Left lung (tissue), 10 donors: Measurements from ENCODE around the gene EBF4. TPM values are rescaled to one million over a fixed set of nuclear protein-coding genes. Genes with fewer than 3 reads are reported as not detected.

Experiments
- ATAC-seq: fragments of 200-7000 bp; cut with Tn5 transposase; one replicate; pipeline ENCODE4 v1.9.1; 2020; ENCODE audit warnings: moderate library complexity
- DNase-seq, 4 donors: peaks; one replicate each; pipeline ENCODE4 v3.0.0-alpha.2; 2013 to 2020
- H3K27ac ChIP-seq, 2 donors: fragments of 200-600 bp; sonication (generic) in 1 of 2; one replicate each; pipeline versions ENCODE4 v1.5.0 to v1.8.0; 2020 to 2021
- H3K27me3 ChIP-seq, 2 donors: fragments of 200-600 bp; sonication (generic) in 1 of 2; one replicate each; pipeline versions ENCODE4 v1.5.0 to v1.8.0; 2020 to 2021
- H3K36me3 ChIP-seq, 2 donors: fragments of 200-600 bp; sonication (generic) in 1 of 2; one replicate each; pipeline versions ENCODE4 v1.5.0 to v1.8.0; 2020 to 2021
- H3K4me1 ChIP-seq, 2 donors: fragments of 200-600 bp; one replicate each; pipeline ENCODE4 v1.8.0; 2021
- H3K4me3 ChIP-seq, 2 donors: fragments of 200-600 bp; sonication (generic) in 1 of 2; one replicate each; pipeline versions ENCODE4 v1.5.0 to v1.8.0; 2020 to 2021; ENCODE audit warnings: mild to moderate bottlenecking in 1 of 2
- H3K9me3 ChIP-seq, 2 donors: fragments of 200-600 bp; sonication (generic) in 1 of 2; one replicate each; pipeline versions ENCODE4 v1.5.0 to v1.8.0; 2020 to 2021
- CTCF ChIP-seq, 2 donors: fragments of 200-600 bp; sonication (generic) in 1 of 2; IDR thresholded peaks; one replicate each; pipeline versions ENCODE4 v1.5.0 to v1.8.0; 2021; ENCODE audit warnings: antibody characterized with exemption in 2 of 2
- intact Hi-C, 2 donors: fragments of 100-400 bp; cut with DNase I; formaldehyde crosslinking; loops; one replicate each; pipeline versions ENCODE4 v1.11.2 to v1.14.2; 2022
- polyA plus RNA-seq, 6 donors: library from polyadenylated mRNA; unstranded; fragments of 120-200 nt; gene quantifications; one replicate each; pipeline ENCODE4 v1.2.1, GENCODE V29; 2013; ENCODE audit not compliant: insufficient read length in 6 of 6
- total RNA-seq, 2 donors: library from RNA; stranded (reverse); fragmentation: NEBNext Ultra II Directional; extraction: Animal tissue kit (Norgen Biotek cat#: 25700); gene quantifications; one replicate each; pipeline ENCODE4 v1.2.1, GENCODE V29; 2021
- donor health status: DM: no; HTN: yes; CAD: no.
- donor health status: DM: no; HTN: no; CAD: no.

Gene EBF4
- total and polyA plus RNA-seq, 8 donors = 10.0 to 55.9 (median 40.0) TPM

GRCh38 chr20:2741881-2742280, 49.3 kb downstream of the EBF4 start:
- intact Hi-C loops = no loop called here
- peaks cover 0 to 21% of the 10 kb centered on the region in 2 donors for H3K27me3 ChIP-seq
- H3K36me3 ChIP-seq = no peaks in the 10 kb centered on the region
- H3K27ac ChIP-seq = no peak overlapping the region
- H3K4me1 ChIP-seq = no peaks in the 10 kb centered on the region
- H3K4me3 ChIP-seq = no peak overlapping the region
- no peak for DNase-seq
- no peaks in the 10 kb centered on the region for H3K9me3 ChIP-seq
- TF ChIP-seq CTCF (IDR thresholded peaks at IDR 0.05) = no peak
- no peak for ATAC-seq

- DNase-seq (no peak), ATAC-seq (no peak)
- Histone ChIP-seq H3K27me3 (peaks cover 0 to 21% of the 10 kb centered on the region in 2 donors), H3K9me3 (no peaks in the 10 kb centered on the region), H3K4me3 (no peak overlapping the region), H3K36me3 (no peaks in the 10 kb centered on the region), H3K4me1 (no peaks in the 10 kb centered on the region), H3K27ac (no peak overlapping the region)
- TF ChIP-seq CTCF (IDR thresholded peaks at IDR 0.05) = no peak
- intact Hi-C loops = no loop called here
Observed at GRCh38 chr20:2742431-2742830, 49.9 kb downstream of the EBF4 start.

- Histone ChIP-seq H3K4me3 (no peak overlapping the region), H3K27me3 (peaks cover 0 to 21% of the 10 kb centered on the region in 2 donors), H3K27ac (no peak overlapping the region), H3K36me3 (no peaks in the 10 kb centered on the region), H3K4me1 (no peaks in the 10 kb centered on the region), H3K9me3 (no peaks in the 10 kb centered on the region)
- intact Hi-C loops = no loop called here
- TF ChIP-seq CTCF (IDR thresholded peaks at IDR 0.05) = peak; percentile 77 to 84
- DNase-seq (peak in 3 of 4 donors; percentile 37 to 85 (median 69)), ATAC-seq (peak; percentile 88)
Observed at GRCh38 chr20:2742934-2743559, 50.5 kb downstream of the EBF4 start.

- intact Hi-C loops = no loop called here
Observed at GRCh38 chr20:2745060-2745910, 52.7 kb downstream of the EBF4 start.

More at GRCh38 chr20:2745060-2745910, 52.7 kb downstream of the EBF4 start:
- Histone ChIP-seq H3K4me1 (no peaks in the 10 kb centered on the region), H3K36me3 (no peaks in the 10 kb centered on the region), H3K4me3 (no peak overlapping the region), H3K27ac (no peak overlapping the region), H3K27me3 (peaks cover 0 to 39% of the 10 kb centered on the region in 2 donors), H3K9me3 (no peaks in the 10 kb centered on the region)
- DNase-seq = no peak
- no peak for TF ChIP-seq CTCF (IDR thresholded peaks at IDR 0.05)
- ATAC-seq = no peak
